Esophagus (tissue), 2 donors: ENCODE data around the gene RFNG. TPM values are rescaled to one million over a fixed set of nuclear protein-coding genes. Genes with fewer than 3 reads are reported as not detected.
"Not testable (repeated sequence)": the region's sequence is repeated elsewhere in the genome, so short reads cannot be mapped to it uniquely, and the experiment has no call there.

Source experiments
- H3K27ac ChIP-seq, 2 donors: one replicate each; pipeline ENCODE4 v1.5.1; 2013; ENCODE audit warnings: low read depth in 2 of 2, mild to moderate bottlenecking in 2 of 2, inconsistent platforms in 1 of 2, low read length in 1 of 2, moderate library complexity in 1 of 2
- H3K27me3 ChIP-seq, 2 donors: one replicate each; pipeline ENCODE4 v1.6.1; 2013; ENCODE audit warnings: low read length in 2 of 2, control low read depth in 1 of 2, mild to moderate bottlenecking in 1 of 2; ENCODE audit not compliant: insufficient read depth in 2 of 2, control insufficient read depth in 1 of 2
- H3K36me3 ChIP-seq, 2 donors: one replicate each; pipeline ENCODE4 v1.6.1; 2013; ENCODE audit warnings: low read length in 1 of 2; ENCODE audit not compliant: control insufficient read depth in 2 of 2, insufficient read depth in 2 of 2
- H3K4me1 ChIP-seq, 2 donors: one replicate each; pipeline ENCODE4 v1.6.1; 2013; ENCODE audit warnings: low read length in 1 of 2; ENCODE audit not compliant: control insufficient read depth in 2 of 2, insufficient read depth in 2 of 2
- H3K4me3 ChIP-seq, 2 donors: one replicate each; pipeline ENCODE4 v1.5.1; 2013; ENCODE audit warnings: low read length in 2 of 2, mild to moderate bottlenecking in 2 of 2, low read depth in 1 of 2, moderate library complexity in 1 of 2
- H3K9me3 ChIP-seq, 2 donors: one replicate each; pipeline ENCODE4 v1.6.1; 2013; ENCODE audit warnings: mild to moderate bottlenecking in 2 of 2, low read depth in 1 of 2, low read length in 1 of 2, moderate library complexity in 1 of 2; ENCODE audit not compliant: control insufficient read depth in 2 of 2, insufficient read depth in 1 of 2
- WGBS, 2 donors: extraction: QIAGEN DNeasy Blood & Tissue Kit; methylation state at CpG; one replicate each; pipeline ENCODE4 v1.1.7; 2013; 5-methylcytosine and 5-hydroxymethylcytosine counted together
- polyA plus RNA-seq, 2 donors: library from polyadenylated mRNA; stranded (reverse); fragments of 200-250 nt; gene quantifications; one replicate each; pipeline ENCODE4 v1.2.3, GENCODE V29; 2013
- donor health status: healthy with polysubstance abuse.
- donor health status: Bipolar disorder and iron deficiency.

RFNG gene
- polyA plus RNA-seq, 2 donors: 27.4 to 36.4 TPM

DNA sequence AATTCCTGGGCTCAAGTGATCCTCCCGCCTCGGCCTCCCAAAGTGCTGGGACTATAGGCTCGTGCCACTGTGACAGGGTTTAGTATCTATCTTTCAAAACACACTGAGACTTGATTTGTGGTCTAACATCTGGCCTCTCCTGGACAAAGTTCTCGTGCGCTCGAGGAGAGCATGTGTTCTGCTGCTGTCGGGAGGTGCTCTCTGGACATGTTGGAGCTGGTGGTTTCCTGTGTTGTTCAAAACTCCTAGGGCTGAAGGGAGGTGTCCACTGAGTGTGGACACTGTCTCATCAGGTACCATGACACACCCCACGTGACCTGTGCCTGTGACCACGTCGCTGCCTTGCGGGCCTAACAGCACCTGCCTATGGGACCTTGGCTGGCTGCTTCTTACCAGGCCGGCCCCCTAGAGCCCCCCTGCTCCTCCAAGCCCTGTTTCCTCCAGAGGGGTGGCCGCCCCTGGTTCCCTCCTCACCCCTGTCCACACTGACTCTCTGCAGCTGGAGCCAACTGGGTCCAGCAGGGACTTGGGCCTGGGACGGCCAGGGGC is 5.6 kb downstream of the RFNG start:
- peaks cover 3 to 16% of the 10 kb centered on the region in 2 donors for H3K4me1 ChIP-seq
- H3K9me3 ChIP-seq: peaks cover 0 to 5% of the 10 kb centered on the region in 2 donors
- H3K4me3 ChIP-seq: no peak overlapping the region
- H3K36me3 ChIP-seq: peaks cover 0 to 26% of the 10 kb centered on the region in 2 donors
- H3K27ac ChIP-seq: no peak overlapping the region
- no peaks in the 10 kb centered on the region for H3K27me3 ChIP-seq
- 69 to 71% methylated on average over 14 of the region's 14 CpGs for WGBS, 2 donors

DNA sequence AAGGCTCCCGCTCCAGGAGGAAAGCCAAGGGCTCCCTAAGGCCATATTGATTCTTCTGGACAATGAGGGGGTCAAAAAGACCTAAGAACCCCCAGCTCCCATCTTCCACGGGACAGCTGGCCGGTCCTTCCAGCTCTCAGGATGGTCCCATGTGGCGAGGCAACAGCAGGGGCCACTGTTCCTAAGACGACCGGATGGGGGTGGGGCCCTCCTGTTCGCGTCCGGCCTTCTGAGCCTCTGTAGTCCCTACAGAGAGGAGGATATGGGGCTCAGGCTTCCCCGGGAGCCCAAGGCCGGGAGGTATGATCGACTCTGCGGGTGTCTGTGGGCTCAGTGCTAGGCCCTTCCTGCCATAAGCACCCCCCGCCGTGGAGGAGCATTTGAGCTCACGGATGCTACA is 8.1 kb downstream of the RFNG start:
- Histone ChIP-seq H3K27ac (no peak overlapping the region), H3K9me3 (peaks cover 0 to 5% of the 10 kb centered on the region in 2 donors), H3K4me1 (peaks cover 0 to 5% of the 10 kb centered on the region in 2 donors), H3K36me3 (peaks cover 0 to 17% of the 10 kb centered on the region in 2 donors), H3K4me3 (no peak overlapping the region), H3K27me3 (no peaks in the 10 kb centered on the region)
- 73 to 76% methylated on average over 16 of the region's 16 CpGs for WGBS, 2 donors

DNA sequence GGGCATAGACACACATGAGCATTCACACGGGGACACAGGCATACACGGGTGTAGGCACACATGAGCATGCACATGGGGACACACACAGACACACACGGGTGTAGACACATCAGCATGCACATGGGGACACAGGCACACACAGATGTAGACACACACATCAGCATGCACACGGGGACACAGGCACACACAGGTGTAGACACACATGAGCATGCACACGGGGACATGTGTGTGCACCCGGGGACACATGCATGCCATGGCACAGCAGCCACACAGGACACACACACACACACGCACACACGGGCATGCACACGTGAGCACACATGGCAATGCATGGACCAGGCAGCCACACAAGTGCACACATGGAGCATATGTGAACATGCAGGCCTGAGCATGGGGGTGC is 9.0 kb downstream of the RFNG start:
- Histone ChIP-seq H3K9me3 (peaks cover 0 to 5% of the 10 kb centered on the region in 2 donors), H3K27ac (no peak overlapping the region), H3K27me3 (no peaks in the 10 kb centered on the region), H3K4me3 (no peak overlapping the region), H3K4me1 (peaks cover 0 to 5% of the 10 kb centered on the region in 2 donors), H3K36me3 (peaks cover 0 to 9% of the 10 kb centered on the region in 2 donors)
- WGBS, 2 donors: 88 to 90% methylated on average over 9 of the region's 9 CpGs

DNA sequence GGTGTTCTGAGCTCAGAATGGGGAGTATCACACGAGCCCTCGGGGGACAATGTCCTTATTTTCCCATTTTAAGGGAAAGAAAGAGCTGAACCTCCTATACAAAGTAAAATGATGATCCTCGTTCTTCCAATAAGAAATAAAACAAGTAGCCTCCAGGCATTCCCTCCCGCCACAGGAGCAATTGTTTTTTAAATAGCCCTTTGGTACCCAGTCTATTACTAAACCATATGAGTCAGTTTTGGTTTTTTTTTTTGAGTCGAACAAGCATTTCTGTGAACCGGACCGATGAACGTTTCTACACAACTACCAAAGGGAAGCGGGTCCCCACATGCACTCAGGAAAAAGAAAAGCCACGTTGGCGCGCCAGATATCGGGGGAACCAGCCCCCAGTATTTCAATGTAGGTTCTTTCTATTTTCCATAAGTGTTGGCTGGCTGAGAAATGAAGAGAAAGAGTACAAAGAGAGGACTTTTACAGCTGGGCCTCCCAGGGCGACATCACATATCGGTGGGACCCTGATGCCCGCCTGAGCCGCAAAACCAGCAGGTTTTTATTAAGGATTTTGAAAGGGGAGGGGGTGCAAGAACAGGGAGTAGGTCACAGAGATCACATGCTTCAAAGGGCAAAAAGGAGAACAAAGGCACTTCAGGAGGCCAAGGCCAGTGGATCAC is 10.3 kb downstream of the RFNG start:
- no peaks in the 10 kb centered on the region for H3K27me3 ChIP-seq
- no peak overlapping the region for H3K4me3 ChIP-seq
- peaks cover 5 to 10% of the 10 kb centered on the region in 2 donors for H3K4me1 ChIP-seq
- peaks cover 0 to 2% of the 10 kb centered on the region in 2 donors for H3K36me3 ChIP-seq
- 64 to 72% methylated on average over 17 of the region's 17 CpGs for WGBS, 2 donors
- H3K27ac ChIP-seq: no peak overlapping the region
- H3K9me3 ChIP-seq: peaks cover 0 to 5% of the 10 kb centered on the region in 2 donors

DNA sequence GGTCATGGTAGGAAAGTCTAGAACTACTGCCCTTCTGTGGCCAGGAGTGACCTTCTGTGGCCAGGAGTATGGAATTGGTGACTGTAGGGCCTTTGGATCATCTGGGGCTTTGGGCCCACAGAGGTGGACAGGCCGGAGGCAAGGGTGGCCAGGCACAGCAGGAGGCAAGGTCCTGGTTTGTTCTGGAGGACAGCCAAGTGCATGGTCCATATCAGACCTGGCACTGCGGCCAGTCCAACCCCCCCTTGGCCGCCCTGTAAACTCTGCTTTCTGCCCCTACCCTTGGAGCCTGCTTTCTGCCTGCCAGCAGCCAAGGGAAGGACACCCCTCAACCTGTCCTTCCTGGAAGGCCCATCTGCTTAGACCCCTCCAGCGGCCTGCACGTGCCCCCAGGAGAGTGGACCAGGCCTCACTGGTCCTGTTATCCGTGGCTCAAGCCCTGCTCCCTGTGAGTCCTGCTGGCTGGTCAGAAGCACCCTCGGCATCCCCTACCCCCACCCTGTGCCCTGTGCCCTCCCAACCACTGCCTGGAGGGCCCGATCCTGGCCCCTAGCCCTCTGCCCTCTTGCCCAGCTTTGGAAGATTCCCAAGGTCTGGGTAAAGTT is 11.8 kb downstream of the RFNG start:
- Histone ChIP-seq H3K9me3 (peaks cover 0 to 5% of the 10 kb centered on the region in 2 donors), H3K36me3 (peaks cover 3 to 5% of the 10 kb centered on the region in 2 donors), H3K27me3 (no peaks in the 10 kb centered on the region), H3K4me3 (no peak overlapping the region), H3K27ac (no peak overlapping the region), H3K4me1 (peaks cover 10 to 16% of the 10 kb centered on the region in 2 donors)
- 85 to 93% methylated on average over 8 of the region's 8 CpGs for WGBS, 2 donors

DNA sequence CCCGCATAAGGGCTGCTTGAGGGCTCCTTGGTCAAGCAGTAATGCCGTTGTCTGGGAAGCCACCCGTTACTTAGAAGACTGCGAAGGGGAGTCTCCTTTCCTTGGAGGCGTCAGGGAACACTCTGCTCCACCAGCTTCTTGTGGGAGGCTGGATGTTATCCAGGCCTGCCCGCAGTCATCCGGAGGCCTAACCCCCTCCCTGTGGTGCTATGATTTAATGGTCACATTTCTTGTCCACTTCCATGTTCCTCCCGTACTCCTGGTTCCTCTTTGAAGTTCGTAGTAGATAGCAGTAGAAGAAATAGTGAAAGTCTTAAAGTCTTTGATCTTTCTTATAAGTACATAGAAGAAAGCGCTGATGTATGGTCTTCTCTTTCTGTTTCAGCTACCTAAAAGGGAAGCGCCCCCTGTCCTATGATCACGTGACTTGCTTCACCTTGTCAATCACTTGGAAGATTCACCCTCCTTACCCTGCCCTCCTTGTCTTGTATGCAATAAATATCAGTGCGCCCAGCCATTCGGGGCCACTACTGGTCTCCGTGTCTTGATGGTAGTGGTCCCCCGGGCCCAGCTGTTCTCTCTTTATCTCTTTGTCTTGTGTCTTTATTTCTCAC is 12.7 kb downstream of the RFNG start:
- H3K4me1 ChIP-seq: peaks cover 10 to 16% of the 10 kb centered on the region in 2 donors
- H3K4me3 ChIP-seq, H3K27me3 ChIP-seq, H3K36me3 ChIP-seq, H3K27ac ChIP-seq, H3K9me3 ChIP-seq: not testable (repeated sequence)
- WGBS, 2 donors: 86 to 90% methylated on average over 16 of the region's 16 CpGs

DNA sequence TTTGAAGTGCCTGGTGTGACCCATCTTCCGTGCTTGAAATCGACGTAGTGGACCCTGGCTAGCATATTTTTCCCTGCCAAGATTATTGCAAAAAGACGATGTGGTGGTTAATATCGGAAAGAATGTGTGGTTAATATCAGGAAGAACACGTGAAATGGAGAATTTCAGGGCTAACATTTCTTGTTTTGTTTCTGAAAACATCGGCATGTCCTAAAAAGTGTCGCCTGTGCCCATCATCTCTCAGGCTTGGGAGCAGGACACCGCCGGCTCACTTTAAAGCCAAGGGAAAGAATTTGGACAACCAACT is 13.8 kb downstream of the RFNG start:
- Histone ChIP-seq H3K4me3 (peak overlapping the region; percentile 48 to 61), H3K27me3 (no peaks in the 10 kb centered on the region), H3K4me1 (peaks cover 10 to 16% of the 10 kb centered on the region in 2 donors), H3K36me3 (peaks cover 3 to 5% of the 10 kb centered on the region in 2 donors), H3K9me3 (peaks cover 0 to 5% of the 10 kb centered on the region in 2 donors), H3K27ac (peak overlapping the region; percentile 91 to 93)
- WGBS, 2 donors: 4 to 6% methylated on average over 10 of the region's 10 CpGs

DNA sequence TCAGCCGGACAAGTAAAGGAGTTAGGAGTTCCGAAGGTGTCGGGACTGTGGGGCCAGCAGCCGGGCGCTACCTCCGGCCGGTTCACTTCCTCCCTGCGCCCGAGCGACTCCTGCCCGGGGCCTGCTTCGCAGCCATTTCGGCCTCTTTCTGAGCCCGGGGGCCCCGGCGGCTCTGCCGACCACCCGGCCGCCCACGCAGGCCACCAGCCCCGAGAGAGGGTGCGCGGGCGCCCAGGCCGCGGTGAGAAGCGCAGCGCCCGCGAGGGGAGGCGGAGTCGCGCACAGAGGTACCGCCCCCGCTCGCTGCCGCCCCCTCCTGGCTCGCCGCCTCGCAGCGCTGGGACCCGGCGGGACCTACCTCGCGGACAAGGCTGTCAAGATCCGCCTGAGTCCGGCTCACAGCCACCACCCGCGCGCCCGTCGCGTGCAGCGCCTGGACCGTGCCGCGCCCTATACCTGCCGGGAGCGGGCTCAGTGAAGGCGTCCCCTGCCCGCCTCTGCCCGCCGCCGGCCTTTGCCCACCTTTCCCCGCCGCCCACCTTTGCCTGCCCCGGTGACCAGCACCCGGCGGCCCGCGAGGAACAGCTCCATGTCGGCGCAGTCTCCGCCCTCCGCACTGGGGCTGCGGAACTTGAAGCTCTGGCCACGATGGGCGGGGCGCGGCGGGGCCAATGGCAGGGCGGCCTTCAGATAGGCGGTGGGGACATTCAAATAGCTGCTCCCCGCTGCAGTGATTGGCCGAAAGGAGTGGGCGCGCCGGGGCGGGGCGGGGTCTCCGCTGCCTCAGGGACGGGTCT is 14.3 kb downstream of the RFNG start, which contains the start of gene DCXR:
Gene DCXR, minus strand, starts transcription at position 606 of the 797 bp plus-strand sequence. Its CDS starts 15 bp downstream, at position 591.
- Histone ChIP-seq H3K9me3 (no peaks in the 10 kb centered on the region), H3K27me3 (no peaks in the 10 kb centered on the region), H3K27ac (peak within 1 kb of the TSS; percentile 91 to 93), H3K36me3 (peaks cover 3% of the 10 kb centered on the region in 2 donors), H3K4me1 (peaks cover 10 to 13% of the 10 kb centered on the region in 2 donors), H3K4me3 (peak within 1 kb of the TSS; percentile 48 to 61)
- 0 to 1% methylated on average over 71 to 92 of the region's 92 CpGs for WGBS, 2 donors

DNA sequence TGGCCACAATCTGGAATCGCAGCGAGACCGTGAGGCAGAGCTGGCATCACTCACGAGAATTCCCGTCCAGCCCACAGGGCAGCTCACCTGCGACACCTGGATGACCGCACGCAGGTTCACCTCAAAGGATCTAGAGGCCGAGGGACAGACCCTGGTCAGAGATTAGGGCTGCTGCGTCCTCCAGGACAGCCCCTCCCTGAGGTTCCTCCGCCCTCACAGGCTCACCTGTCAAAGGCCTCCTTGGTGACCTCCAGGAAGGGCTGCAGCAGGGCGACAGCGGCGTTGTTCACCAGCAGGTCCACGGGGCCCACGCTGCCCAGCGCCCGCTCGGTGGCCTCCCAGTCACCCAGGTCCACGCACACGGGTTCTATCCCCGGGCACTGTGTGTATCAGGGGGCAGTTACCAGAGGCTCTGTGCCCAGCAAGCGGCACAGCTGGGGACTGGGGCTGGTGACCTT is 14.9 kb downstream of the RFNG start:
- Histone ChIP-seq H3K4me3 (peak overlapping the region; percentile 48 to 61), H3K27me3 (no peaks in the 10 kb centered on the region), H3K36me3 (peaks cover 3% of the 10 kb centered on the region in 2 donors), H3K9me3 (no peaks in the 10 kb centered on the region), H3K4me1 (peaks cover 13 to 18% of the 10 kb centered on the region in 2 donors), H3K27ac (peak overlapping the region; percentile 91 to 93)
- 18 to 29% methylated on average over 21 to 23 of the region's 23 CpGs for WGBS, 2 donors
